Measurements from ENCODE around the gene GNL3.
"Not testable (repeated sequence)": the region's sequence is repeated elsewhere in the genome, so short reads cannot be mapped to it uniquely, and the experiment has no call there.

Gene GNL3

DNA sequence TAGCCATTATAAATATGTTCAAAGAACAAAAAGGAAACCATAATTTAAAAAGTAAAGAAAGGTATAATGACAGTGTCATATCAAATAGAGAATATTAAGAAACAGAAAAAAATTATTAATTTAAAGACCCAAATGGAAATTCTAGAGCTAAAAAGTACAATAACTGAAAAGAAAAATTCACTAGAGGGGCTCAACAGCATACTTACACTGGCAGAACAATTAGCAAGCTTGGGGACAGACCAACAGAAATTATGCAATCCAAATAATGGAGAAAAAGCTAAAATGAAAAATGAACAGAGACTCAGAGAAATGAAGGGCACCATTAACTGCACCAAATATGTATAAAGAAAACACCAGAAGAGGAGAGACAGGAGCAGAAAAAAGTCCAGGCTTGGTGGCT is 33.8 kb downstream of the GNL3 start:
- DNase-seq (ENCODE audit: low read depth, low spot score), result no peak

- no peak for DNase-seq (ENCODE audit: low read depth, low spot score)
These were observed 35.3 kb downstream of the GNL3 start for GRCh38 chr3:52721002-52721729.

GRCh38 chr3:52721730-52722008 is 35.8 kb downstream of the GNL3 start:
- no peak for DNase-seq (ENCODE audit: low read depth, low spot score)

DNA sequence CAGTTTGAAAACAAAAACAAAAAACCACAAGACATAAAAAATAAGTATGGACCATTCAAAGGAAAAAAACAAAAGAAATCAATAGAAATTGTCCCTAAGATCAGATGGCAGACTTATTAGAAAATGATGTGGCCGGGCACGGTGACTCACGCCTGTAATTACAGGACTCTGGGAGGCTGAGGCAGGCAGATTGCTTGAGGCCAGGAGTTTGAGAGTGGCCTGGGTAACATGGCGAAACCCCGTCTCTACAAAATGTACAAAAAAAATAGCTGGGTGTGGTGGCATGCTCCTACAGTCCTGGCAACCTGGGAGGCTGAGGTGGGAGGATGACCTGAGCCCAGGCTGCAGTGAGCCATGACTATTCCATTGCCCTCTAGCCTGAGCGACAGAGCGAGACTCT is 36.7 kb downstream of the GNL3 start:
- DNase-seq (ENCODE audit: low read depth, low spot score), result no peak

- no peak for DNase-seq (ENCODE audit: low read depth, low spot score)
These were observed 38.1 kb downstream of the GNL3 start for GRCh38 chr3:52723935-52724334.

DNA sequence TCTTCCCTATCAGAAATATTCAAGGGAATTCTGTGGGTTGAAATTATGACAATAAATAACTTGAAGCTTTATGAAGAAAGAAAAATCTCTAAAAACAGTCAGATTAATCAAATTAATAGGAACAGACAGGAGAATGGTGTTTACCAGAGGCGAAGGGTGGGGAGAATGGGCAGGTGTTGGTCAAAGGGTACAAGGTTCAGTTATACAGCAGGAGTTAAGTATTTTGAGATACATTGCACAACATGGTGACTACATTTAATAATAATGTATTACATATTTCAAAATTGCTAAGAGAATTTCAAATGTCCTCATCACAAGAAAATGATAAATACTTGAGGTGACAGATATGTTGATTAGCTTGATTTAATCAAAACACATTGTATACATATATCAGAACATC is 38.7 kb downstream of the GNL3 start:
- no peak for DNase-seq (ENCODE audit: low read depth, low spot score)

DNA sequence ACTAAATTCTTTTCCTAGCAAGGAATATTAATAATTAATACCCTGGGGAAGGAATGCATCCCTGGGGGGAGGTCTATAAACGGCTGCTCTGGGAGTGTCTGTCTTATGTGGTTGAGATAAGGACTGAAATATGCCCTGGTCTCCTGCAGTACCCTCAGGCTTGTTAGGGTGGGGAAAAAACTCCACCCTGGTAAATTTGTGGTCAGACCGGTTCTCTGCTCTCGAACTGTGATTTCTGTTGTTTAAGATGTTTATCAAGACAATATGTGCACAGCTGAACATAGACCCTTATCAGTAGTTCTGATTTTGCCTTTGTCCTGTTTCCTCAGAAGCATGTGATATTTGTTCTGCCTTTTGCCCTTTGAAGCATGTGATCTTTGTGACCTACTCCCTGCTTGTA is 42.9 kb downstream of the GNL3 start:
- not testable (repeated sequence) for DNase-seq (ENCODE audit: low read depth, low spot score)

DNA sequence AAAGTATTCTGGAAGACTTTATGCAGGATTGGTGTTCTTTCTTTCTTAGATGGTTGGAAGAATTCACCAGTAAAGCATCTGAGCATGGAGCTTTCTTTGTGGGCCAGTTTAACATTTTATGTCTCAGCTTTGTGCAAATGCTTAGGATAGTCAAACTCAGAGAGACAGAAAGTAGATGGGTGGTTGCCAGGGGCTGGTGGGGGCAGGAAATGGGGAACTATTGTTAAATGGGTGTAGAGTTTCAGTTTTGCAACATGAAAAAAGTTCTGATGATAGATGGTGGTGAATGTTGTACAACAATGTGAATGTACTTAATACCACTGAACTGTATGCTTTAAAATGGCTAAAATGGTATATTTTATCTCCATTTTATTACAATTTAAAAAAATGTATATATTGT is 44.8 kb downstream of the GNL3 start:
- no peak for DNase-seq (ENCODE audit: low read depth, low spot score)

DNA sequence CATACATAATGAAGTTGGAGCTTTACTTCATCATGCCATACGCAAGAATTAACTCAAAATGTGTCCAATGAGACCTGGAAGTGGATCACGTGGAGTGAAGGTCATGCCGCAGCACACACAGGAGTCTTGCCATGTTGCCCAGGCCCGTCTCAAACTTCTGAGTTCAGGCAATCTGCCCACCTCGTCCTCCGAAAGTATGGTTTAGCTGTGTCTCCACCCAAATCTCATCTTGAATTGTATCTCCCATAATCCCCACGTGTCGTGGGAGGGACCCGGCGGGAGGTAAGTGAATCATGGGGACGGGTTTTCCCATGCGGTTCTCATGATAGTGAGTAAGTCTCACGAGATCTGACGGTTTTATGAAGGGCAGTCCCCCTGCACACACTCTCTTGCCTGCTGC is 45.8 kb downstream of the GNL3 start:
- DNase-seq (ENCODE audit: low read depth, low spot score), result no peak

DNA sequence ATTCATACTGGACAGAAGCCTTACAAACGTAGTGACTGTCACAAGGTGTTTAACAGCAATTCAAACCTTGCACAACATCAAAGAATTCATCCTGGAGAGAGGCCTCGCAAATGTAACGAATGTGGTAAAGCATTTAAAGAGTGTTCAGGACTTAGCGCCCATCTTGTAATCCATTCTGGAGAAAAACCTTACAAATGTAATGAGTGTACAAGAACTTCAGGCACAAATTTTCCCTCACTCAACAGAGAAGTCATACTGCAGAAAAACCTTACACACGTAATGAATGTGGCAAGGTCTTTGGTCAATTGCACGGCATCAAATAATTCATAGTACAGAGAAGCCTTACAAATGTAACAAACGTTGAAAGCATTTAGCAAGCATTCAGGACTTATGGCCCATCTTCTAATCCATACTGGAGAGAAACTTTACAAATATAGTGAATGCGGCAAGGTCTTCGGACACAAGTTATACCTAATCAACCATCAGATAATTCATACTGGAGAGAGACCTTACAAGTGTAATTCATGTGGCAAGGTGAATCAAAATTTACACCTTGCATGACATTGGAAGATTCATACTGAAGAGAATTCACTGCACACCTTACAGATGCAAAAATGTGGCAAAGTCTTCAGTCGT is 47.5 kb downstream of the GNL3 start:
- DNase-seq (ENCODE audit: low read depth, low spot score), result no peak

GRCh38 chr3:52739730-52740129 is 53.9 kb downstream of the GNL3 start:
- no peak for DNase-seq (ENCODE audit: low read depth, low spot score)

- DNase-seq (ENCODE audit: low read depth, low spot score), result no peak
These were observed 56.7 kb downstream of the GNL3 start for GRCh38 chr3:52742418-52743041.

- no peak for DNase-seq (ENCODE audit: low read depth, low spot score)
These were observed 57.3 kb downstream of the GNL3 start for GRCh38 chr3:52743152-52743551.

- DNase-seq (ENCODE audit: low read depth, low spot score), result no peak
These were observed 57.9 kb downstream of the GNL3 start for GRCh38 chr3:52743721-52744120.
